HL-60 (cell line): Measurements from ENCODE around the gene CXCR6.

ENCODE experiments used
- CTCF ChIP-seq: IDR thresholded peaks from one replicate; pipeline ENCODE4 v1.5.1; 2011; ENCODE audit warnings: low read length, control low read depth, inconsistent platforms; ENCODE audit not compliant: insufficient read depth
- GABPA ChIP-seq: IDR thresholded peaks from 2 replicates; pipeline ENCODE4 v1.6.1; 2012; ENCODE audit warnings: low read depth
- POLR2AphosphoS5 ChIP-seq: IDR thresholded peaks from 2 replicates; pipeline ENCODE4 v1.6.1; 2012; ENCODE audit warnings: low read depth

GRCh38 chr3:45921158-45922038 is 21.9 kb upstream of the CXCR6 start:
- TF ChIP-seq CTCF (no peak), POLR2AphosphoS5 (no peak), GABPA (no peak)
